Amygdala (tissue), 56 donors: ENCODE measurements around the gene DNAL1.

Experiments
- DNase-seq, 56 donors: peaks; one replicate each; lab custom pipeline; 2025; lab: John Stamatoyannopoulos, UW

Gene DNAL1

GRCh38 chr14:73740618-73741326 lies 96.0 kb downstream of the DNAL1 start:
- peak in 1 of 56 donors; percentile 21 for DNase-seq

GRCh38 chr14:73741386-73741875 lies 96.6 kb downstream of the DNAL1 start:
- peak in 28 of 56 donors; percentile 17 to 50 (median 35) for DNase-seq

GRCh38 chr14:73741876-73742519 lies 97.2 kb downstream of the DNAL1 start:
- peak in 11 of 56 donors; percentile 19 to 58 (median 26) for DNase-seq

GRCh38 chr14:73742520-73743238 lies 97.9 kb downstream of the DNAL1 start:
- no peak for DNase-seq

GRCh38 chr14:73743431-73743931 lies 98.7 kb downstream of the DNAL1 start:
- DNase-seq = peak in 10 of 56 donors; percentile 9 to 55 (median 22)

GRCh38 chr14:73744175-73744867 lies 99.5 kb downstream of the DNAL1 start:
- DNase-seq = peak in 34 of 56 donors; percentile 16 to 79 (median 42)

GRCh38 chr14:73744874-73745529 lies 100.2 kb downstream of the DNAL1 start:
- DNase-seq = no peak

GRCh38 chr14:73745571-73746519 lies 101.1 kb downstream of the DNAL1 start:
- no peak for DNase-seq

- DNase-seq = peak in 3 of 56 donors; percentile 16 to 25 (median 18)
These were observed 102.0 kb downstream of the DNAL1 start for GRCh38 chr14:73746520-73747378.

- DNase-seq = no peak
These were observed 102.8 kb downstream of the DNAL1 start for GRCh38 chr14:73747379-73748211.

GRCh38 chr14:73748858-73749357 lies 104.1 kb downstream of the DNAL1 start:
- no peak for DNase-seq

GRCh38 chr14:73749706-73750530 lies 105.1 kb downstream of the DNAL1 start:
- DNase-seq = no peak

- DNase-seq = no peak
These were observed 105.7 kb downstream of the DNAL1 start for GRCh38 chr14:73750531-73750901.

- DNase-seq = no peak
These were observed 106.4 kb downstream of the DNAL1 start for GRCh38 chr14:73751157-73751691.

GRCh38 chr14:73752297-73752992 lies 107.7 kb downstream of the DNAL1 start:
- peak in 22 of 56 donors; percentile 17 to 64 (median 36) for DNase-seq
